Activated T-helper 17 cell treated with anti-CD3 and anti-CD28 coated beads, Interleukin-2, amount 50 U/mL, for 72 hours (primary cell): Measurements from ENCODE around the gene NEUROD4. TPM values are rescaled to one million over a fixed set of nuclear protein-coding genes. Genes with fewer than 3 reads are reported as not detected.

ENCODE experiments used
- ATAC-seq: fragments of 150-1000 bp; cut with Tn5 transposase; replicated peaks from 2 replicates; pipeline ENCODE4 v1.10.0; 2021; ENCODE audit warnings: mild to moderate bottlenecking, moderate library complexity
- H3K27ac Mint-ChIP-seq: one replicate; pipeline ENCODE4 v1.8.0; 2022; ENCODE audit warnings: mixed read lengths
- H3K27me3 Mint-ChIP-seq: one replicate; pipeline ENCODE4 v1.8.0; 2022; ENCODE audit warnings: mixed read lengths
- H3K36me3 Mint-ChIP-seq: one replicate; pipeline ENCODE4 v1.8.0; 2022; ENCODE audit warnings: low read depth, mild to moderate bottlenecking, mixed read lengths
- H3K4me1 Mint-ChIP-seq: one replicate; pipeline ENCODE4 v1.8.0; 2022; ENCODE audit warnings: mixed read lengths
- H3K4me3 Mint-ChIP-seq: one replicate; pipeline ENCODE4 v1.8.0; 2022; ENCODE audit warnings: mild to moderate bottlenecking, mixed read lengths
- H3K9me3 Mint-ChIP-seq: one replicate; pipeline ENCODE4 v1.8.0; 2022; ENCODE audit warnings: mixed read lengths
- total RNA-seq, 2 donors: library from RNA; stranded (reverse); gene quantifications; one replicate each; pipeline ENCODE4 v1.2.3, GENCODE V29; 2022

NEUROD4 gene
- total RNA-seq, 2 donors from 2014 or later, result not detected

GRCh38 chr12:55060470-55060869 is 40.7 kb downstream of the NEUROD4 start:
- no peak overlapping the region for H3K4me3 Mint-ChIP-seq
- peaks cover 10% of the 10 kb centered on the region for H3K4me1 Mint-ChIP-seq
- peaks cover 12% of the 10 kb centered on the region for H3K27me3 Mint-ChIP-seq
- no peak overlapping the region for H3K27ac Mint-ChIP-seq
- no peaks in the 10 kb centered on the region for H3K36me3 Mint-ChIP-seq
- ATAC-seq, result peak; percentile 100
- H3K9me3 Mint-ChIP-seq, result no peaks in the 10 kb centered on the region

- Mint-ChIP-seq H3K4me3 (no peak overlapping the region), H3K4me1 (peaks cover 10% of the 10 kb centered on the region), H3K27ac (no peak overlapping the region), H3K9me3 (no peaks in the 10 kb centered on the region), H3K27me3 (peaks cover 16% of the 10 kb centered on the region), H3K36me3 (no peaks in the 10 kb centered on the region)
- no peak for ATAC-seq
These were observed 41.2 kb downstream of the NEUROD4 start for GRCh38 chr12:55061024-55061423.

- Mint-ChIP-seq H3K36me3 (no peaks in the 10 kb centered on the region), H3K27me3 (peaks cover 17% of the 10 kb centered on the region), H3K9me3 (no peaks in the 10 kb centered on the region), H3K27ac (no peak overlapping the region), H3K4me1 (peaks cover 10% of the 10 kb centered on the region), H3K4me3 (no peak overlapping the region)
- ATAC-seq, result no peak
These were observed 43.5 kb downstream of the NEUROD4 start for GRCh38 chr12:55063291-55063690.

- no peak overlapping the region for H3K27ac Mint-ChIP-seq
- no peak overlapping the region for H3K4me3 Mint-ChIP-seq
These were observed 45.8 kb downstream of the NEUROD4 start for GRCh38 chr12:55065535-55065934.

GRCh38 chr12:55067701-55068100 is 47.9 kb downstream of the NEUROD4 start:
- H3K4me1 Mint-ChIP-seq, result peaks cover 5% of the 10 kb centered on the region
- no peak overlapping the region for H3K27ac Mint-ChIP-seq
- H3K36me3 Mint-ChIP-seq, result no peaks in the 10 kb centered on the region
- no peak overlapping the region for H3K4me3 Mint-ChIP-seq
- peaks cover 9% of the 10 kb centered on the region for H3K27me3 Mint-ChIP-seq
- ATAC-seq, result no peak
- no peaks in the 10 kb centered on the region for H3K9me3 Mint-ChIP-seq

More at GRCh38 chr12:55065535-55065934, 45.8 kb downstream of the NEUROD4 start:
- no peak for ATAC-seq
- Mint-ChIP-seq H3K36me3 (no peaks in the 10 kb centered on the region), H3K9me3 (no peaks in the 10 kb centered on the region), H3K27me3 (peaks cover 9% of the 10 kb centered on the region), H3K4me1 (peaks cover 5% of the 10 kb centered on the region)

- peaks cover 9% of the 10 kb centered on the region for H3K27me3 Mint-ChIP-seq
- peak; percentile 62 for ATAC-seq
- H3K9me3 Mint-ChIP-seq, result no peaks in the 10 kb centered on the region
- no peak overlapping the region for H3K4me3 Mint-ChIP-seq
- H3K4me1 Mint-ChIP-seq, result peaks cover 5% of the 10 kb centered on the region
- H3K36me3 Mint-ChIP-seq, result no peaks in the 10 kb centered on the region
- H3K27ac Mint-ChIP-seq, result no peak overlapping the region
These were observed 48.7 kb downstream of the NEUROD4 start for GRCh38 chr12:55068416-55069010.

- Mint-ChIP-seq H3K27me3 (peaks cover 23% of the 10 kb centered on the region), H3K36me3 (no peaks in the 10 kb centered on the region), H3K4me3 (no peak overlapping the region), H3K4me1 (peaks cover 5% of the 10 kb centered on the region), H3K9me3 (no peaks in the 10 kb centered on the region), H3K27ac (no peak overlapping the region)
- peak; percentile 87 for ATAC-seq
These were observed 52.3 kb downstream of the NEUROD4 start for GRCh38 chr12:55072083-55072482.

- H3K27ac Mint-ChIP-seq, result no peak overlapping the region
- H3K36me3 Mint-ChIP-seq, result no peaks in the 10 kb centered on the region
- peaks cover 27% of the 10 kb centered on the region for H3K27me3 Mint-ChIP-seq
- peak; percentile 53 for ATAC-seq
- H3K4me3 Mint-ChIP-seq, result no peak overlapping the region
- no peaks in the 10 kb centered on the region for H3K9me3 Mint-ChIP-seq
- peaks cover 5% of the 10 kb centered on the region for H3K4me1 Mint-ChIP-seq
These were observed 53.6 kb downstream of the NEUROD4 start for GRCh38 chr12:55073043-55074022.

GRCh38 chr12:55074806-55075205 is 55.0 kb downstream of the NEUROD4 start:
- H3K4me1 Mint-ChIP-seq, result peaks cover 5% of the 10 kb centered on the region
- no peak overlapping the region for H3K4me3 Mint-ChIP-seq
- H3K27me3 Mint-ChIP-seq, result peaks cover 36% of the 10 kb centered on the region
- no peaks in the 10 kb centered on the region for H3K36me3 Mint-ChIP-seq
- no peak overlapping the region for H3K27ac Mint-ChIP-seq
- ATAC-seq, result no peak
- H3K9me3 Mint-ChIP-seq, result no peaks in the 10 kb centered on the region

Other genes with a start within 250 kb of the NEUROD4 start
- gene MUCL1, start 165.5 kb upstream of the NEUROD4 start, total RNA-seq, result not detected
- 10 to 100 TPM; 51.1 to 91.7 TPM for gene TESPA1, start 35.2 kb upstream of the NEUROD4 start, total RNA-seq
- gene OR9K2, start 106.4 kb downstream of the NEUROD4 start, total RNA-seq, result not detected
- not detected for gene OR10A7, start 201.1 kb downstream of the NEUROD4 start, total RNA-seq
- not detected for gene OR6C74, start 224.6 kb downstream of the NEUROD4 start, total RNA-seq